Erythroblast (primary cell): Measurements from ENCODE around the gene TMEM131.
A peak's percentile ranks its signal among the peaks of the same experiment; 100 is the strongest.
"Not testable (repeated sequence)": the region's sequence is repeated elsewhere in the genome, so short reads cannot be mapped to it uniquely, and the experiment has no call there.

Source experiments
- DNase-seq, 2 experiments: peaks; one replicate each; lab custom pipeline; 2025; lab: John Stamatoyannopoulos, UW
- GATA1 ChIP-seq: IDR thresholded peaks from 2 replicates; pipeline ENCODE4 v1.6.1; 2011; ENCODE audit warnings: low read depth, mild to moderate bottlenecking, control low read depth, low read length, moderate library complexity
- POLR2A ChIP-seq: IDR thresholded peaks from 2 replicates; pipeline ENCODE4 v1.6.1; 2011; ENCODE audit warnings: mild to moderate bottlenecking, low read length

The TMEM131 gene, protein sequence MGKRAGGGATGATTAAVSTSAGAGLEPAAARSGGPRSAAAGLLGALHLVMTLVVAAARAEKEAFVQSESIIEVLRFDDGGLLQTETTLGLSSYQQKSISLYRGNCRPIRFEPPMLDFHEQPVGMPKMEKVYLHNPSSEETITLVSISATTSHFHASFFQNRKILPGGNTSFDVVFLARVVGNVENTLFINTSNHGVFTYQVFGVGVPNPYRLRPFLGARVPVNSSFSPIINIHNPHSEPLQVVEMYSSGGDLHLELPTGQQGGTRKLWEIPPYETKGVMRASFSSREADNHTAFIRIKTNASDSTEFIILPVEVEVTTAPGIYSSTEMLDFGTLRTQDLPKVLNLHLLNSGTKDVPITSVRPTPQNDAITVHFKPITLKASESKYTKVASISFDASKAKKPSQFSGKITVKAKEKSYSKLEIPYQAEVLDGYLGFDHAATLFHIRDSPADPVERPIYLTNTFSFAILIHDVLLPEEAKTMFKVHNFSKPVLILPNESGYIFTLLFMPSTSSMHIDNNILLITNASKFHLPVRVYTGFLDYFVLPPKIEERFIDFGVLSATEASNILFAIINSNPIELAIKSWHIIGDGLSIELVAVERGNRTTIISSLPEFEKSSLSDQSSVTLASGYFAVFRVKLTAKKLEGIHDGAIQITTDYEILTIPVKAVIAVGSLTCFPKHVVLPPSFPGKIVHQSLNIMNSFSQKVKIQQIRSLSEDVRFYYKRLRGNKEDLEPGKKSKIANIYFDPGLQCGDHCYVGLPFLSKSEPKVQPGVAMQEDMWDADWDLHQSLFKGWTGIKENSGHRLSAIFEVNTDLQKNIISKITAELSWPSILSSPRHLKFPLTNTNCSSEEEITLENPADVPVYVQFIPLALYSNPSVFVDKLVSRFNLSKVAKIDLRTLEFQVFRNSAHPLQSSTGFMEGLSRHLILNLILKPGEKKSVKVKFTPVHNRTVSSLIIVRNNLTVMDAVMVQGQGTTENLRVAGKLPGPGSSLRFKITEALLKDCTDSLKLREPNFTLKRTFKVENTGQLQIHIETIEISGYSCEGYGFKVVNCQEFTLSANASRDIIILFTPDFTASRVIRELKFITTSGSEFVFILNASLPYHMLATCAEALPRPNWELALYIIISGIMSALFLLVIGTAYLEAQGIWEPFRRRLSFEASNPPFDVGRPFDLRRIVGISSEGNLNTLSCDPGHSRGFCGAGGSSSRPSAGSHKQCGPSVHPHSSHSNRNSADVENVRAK (N-terminal part only)

DNA sequence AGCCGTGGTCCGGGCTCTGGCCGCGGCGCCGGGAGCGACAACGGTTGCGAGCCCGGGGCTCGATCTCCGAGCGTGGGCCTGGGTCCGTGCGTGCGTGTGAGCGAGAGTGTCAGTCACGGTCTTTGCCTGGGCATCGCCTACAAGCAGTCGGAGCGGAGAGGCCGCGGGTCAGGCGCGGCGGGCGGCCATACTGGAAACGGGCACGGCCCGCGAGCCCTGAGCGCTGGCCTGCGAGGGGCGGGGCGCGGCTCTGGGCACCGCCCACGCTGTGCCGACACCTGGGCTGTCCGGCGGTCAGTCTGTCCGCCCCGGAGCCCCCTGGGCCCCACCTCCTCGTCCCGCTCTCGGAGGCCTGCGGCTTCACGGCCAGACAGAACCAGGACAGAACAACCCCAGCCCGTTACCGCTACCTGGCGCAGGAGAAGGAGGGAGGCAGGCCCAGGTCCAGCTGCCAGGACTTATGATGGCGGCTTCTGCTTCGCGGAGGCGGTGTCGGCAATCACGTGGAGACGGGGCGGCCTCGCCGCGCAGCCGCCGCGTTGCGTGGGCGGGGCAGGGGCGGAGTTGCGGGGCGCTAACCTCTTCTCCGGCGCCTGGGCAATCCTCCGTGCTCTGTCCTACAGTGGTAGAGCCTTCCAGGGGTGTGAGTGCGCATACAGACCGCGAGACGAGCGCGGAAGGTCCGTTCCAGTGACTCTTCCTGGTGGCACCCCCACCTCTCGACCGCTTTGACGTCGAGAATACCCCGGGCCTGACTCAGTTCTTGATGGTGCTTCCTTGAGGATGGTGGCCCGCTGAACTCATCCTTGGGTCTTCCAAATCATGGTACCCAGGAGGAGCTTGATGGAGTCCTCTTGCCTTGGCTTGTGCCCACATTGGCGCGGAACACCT is at the start of gene TMEM131:
TSS of gene TMEM131 (minus strand) at position 215 of the 891 bp plus-strand sequence. CDS start 286 bp downstream, outside the sequence.
- TF ChIP-seq GATA1 (no peak), POLR2A (peak; percentile 86)
- peak; percentile 95 to 97 for DNase-seq

DNA sequence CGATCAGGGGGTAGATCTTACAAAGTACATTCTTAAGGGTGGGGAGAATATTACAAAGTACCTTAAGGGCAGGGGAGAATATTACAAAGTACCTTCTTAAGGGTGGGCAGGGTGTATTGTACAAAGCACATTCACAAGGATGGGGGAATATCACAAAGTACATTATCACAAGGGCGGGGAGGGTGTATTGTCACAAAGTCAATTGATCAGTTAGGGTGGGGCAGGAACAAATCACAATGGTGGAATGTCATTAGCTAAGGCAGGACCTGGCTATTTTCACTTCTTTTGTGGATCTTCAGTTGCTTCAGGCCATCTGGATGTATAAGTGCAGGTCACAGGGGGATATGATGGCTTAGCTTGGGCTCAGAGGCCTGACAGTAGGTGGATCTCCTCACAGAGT is 49.0 kb upstream of the TMEM131 start:
- not testable (repeated sequence) for DNase-seq

DNA sequence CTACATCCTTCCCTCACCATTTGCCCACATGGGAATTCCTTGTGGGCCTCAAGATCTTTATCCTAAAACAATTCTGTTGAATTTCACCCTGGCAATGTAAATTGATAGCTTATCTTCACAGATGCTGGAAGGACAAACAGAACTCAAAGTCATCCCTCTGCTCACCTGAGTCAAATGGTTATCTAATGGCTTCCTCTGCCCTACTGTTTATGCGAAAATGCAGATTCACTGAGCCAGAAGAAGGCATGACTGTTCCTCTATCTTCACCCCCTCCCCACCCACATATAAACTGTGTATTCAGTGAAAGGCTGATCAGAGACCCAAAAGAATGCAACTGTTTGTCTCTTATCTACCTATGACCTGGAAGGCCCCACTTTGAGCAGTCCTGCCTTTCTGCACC is 47.4 kb upstream of the TMEM131 start:
- no peak for DNase-seq
- TF ChIP-seq GATA1 (no peak), POLR2A (no peak)

DNA sequence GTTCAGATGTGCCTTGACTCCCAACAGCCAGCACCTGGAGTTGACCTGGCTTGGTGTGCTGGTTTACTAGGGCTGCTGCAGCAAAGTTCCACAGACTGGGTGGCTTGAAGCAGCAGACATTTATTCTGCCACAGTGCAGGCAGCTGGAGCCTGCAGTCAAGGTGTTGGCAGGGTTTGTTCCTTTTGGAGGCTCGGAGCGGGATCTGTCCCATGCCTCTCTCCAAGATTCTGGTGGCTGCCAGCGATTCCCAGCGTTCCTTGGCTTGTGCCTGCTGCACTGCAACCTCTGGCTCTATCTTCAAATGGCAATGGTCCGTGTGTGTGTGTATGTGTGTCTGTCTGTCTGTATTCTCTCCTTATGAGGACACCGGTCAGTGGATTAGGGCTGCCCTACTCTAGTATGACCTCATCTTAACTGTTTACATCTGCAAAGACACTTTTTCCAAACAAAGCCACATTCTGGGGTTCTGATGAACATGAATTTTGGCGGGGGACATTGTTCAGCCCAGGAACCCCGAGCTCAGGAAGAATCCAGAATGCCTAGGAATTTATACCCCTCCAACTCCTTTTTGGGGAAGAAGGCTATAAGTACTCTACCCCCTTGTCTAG is 44.7 kb upstream of the TMEM131 start:
- TF ChIP-seq GATA1 (no peak), POLR2A (no peak)
- DNase-seq: no peak

DNA sequence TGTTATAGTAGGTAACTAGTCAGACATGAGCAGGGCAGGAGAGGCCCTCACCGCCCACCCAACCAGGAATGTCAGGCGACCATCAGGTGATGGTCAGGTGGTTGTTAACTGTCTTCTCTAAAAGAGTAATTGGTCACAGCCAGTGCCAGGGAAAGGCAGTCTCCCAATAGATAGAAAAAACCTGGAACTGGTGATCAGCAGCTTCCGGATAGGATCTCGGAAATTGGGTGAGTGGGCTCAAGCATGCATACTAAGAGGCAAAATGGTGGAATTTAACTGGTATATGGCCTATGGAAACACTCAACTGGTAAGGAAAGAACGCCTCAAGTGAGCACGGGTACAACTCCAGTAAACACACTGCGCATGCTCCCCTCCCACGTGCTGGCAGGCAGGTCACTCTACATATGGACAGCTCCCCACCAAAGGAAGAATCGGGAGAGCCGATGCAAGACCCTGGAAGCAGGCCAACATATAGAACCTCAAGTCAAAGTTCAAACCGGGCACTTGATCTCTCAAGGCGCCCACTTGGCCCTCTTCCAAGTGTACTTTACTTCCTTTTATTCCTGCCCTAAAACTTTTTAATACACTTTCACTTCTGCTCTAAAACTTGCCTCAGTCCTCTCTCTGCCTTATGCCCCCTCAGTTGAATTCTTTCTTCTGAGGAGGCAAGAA is 43.5 kb upstream of the TMEM131 start:
- TF ChIP-seq GATA1 (no peak), POLR2A (no peak)
- no peak for DNase-seq

DNA sequence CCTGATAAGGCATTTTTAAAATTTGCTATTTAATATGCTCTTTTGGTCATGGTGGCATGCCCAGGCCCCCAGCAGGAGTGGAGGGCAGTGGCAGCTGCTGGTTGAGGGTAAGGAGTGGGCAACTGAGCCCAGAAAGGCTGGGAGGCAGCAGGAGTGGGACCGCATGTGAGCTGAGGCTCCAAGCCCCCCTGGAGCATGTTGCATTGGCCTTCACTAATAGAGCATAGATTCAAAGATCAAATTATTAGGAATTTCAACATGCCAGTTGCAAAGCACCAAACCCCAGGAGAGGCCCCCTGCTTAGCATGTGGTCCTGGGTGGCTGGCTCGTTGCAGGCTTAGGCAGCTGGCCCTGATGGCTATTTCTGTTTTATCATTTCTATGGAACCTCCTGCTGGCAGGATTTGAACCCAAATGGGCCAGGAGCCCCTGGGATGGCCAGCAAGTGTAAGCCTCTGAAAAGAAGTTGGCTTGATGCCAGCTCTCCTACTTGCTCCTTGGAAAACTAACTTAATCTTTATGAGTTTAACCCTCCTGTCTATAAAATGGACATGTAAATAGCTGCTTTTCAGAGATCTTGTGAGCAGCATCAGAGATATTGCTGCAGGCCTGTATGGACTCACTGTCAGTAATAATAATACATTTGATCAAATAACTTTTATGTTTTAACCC is 42.1 kb upstream of the TMEM131 start:
- TF ChIP-seq GATA1: no peak
- no peak for TF ChIP-seq POLR2A
- no peak for DNase-seq

DNA sequence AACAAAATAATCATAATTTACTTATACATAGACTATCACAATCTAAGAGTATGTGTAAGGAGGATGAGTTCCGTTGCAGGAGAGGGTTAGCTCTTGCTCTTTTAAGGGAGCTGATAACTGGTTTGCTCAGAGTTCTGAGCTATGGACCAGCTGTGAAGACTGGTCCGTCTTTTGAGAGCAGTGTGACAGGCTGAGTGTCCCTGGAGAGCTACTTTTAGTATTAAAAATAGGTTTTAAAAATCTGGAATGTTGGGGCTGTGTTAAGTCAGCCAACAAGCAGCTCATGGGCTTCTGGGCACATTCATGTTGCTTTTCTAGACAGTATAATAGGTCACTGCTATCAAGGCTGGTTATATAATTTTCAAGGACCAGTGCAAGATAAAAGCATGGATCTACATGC is 41.5 kb upstream of the TMEM131 start:
- no peak for DNase-seq
- TF ChIP-seq GATA1 (no peak), POLR2A (no peak)

GRCh38 chr2:98036349-98037000 is 40.7 kb upstream of the TMEM131 start:
- DNase-seq: no peak
- TF ChIP-seq GATA1 (no peak), POLR2A (no peak)

- no peak for TF ChIP-seq POLR2A
- TF ChIP-seq GATA1: no peak
- DNase-seq: peak; percentile 6 to 37
These were observed 39.0 kb upstream of the TMEM131 start for GRCh38 chr2:98034745-98035144.

DNA sequence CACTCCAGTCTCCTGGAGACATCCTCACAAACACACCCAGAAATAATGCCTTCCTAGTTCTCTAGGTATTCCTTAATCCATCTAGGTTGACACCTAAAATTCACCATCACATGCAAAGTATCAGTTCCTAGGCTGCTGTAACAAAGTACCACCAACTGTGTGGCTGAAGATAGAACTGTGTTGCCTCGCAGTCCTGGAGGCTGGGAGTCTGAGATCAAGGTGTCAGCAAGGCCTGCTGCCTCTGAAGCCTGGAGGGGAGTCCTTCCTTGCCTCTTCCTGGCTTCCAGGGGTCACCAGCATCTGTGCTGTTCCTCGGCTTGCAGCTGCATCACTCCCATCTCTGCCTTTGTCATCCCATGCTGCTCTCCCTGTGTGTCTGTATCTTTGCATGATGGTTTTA is 36.3 kb upstream of the TMEM131 start:
- TF ChIP-seq POLR2A (no peak), GATA1 (no peak)
- DNase-seq: no peak

GRCh38 chr2:98029718-98030222 is 34.0 kb upstream of the TMEM131 start:
- TF ChIP-seq POLR2A (no peak), GATA1 (no peak)
- no peak for DNase-seq
